Activated CD4-positive, alpha-beta T cell treated with anti-CD3 and anti-CD28 coated beads for 36 hours (primary cell): ENCODE measurements around the gene DENND4C. TPM values are rescaled to one million over a fixed set of nuclear protein-coding genes. Genes with fewer than 3 reads are reported as not detected.

Experiments used
- ATAC-seq: fragments of 200-7000 bp; cut with Tn5 transposase; one replicate; pipeline ENCODE4 v1.10.0; 2021; ENCODE audit warnings: mild to moderate bottlenecking, moderate library complexity
- CTCF ChIA-PET: fragments of 350-600 bp; sonication (Branson Sonifier 250); formaldehyde crosslinking; loops from one replicate; lab custom pipeline; 2021; ENCODE audit warnings: antibody characterized with exemption; lab: Charles Lee
- POLR2A ChIA-PET: fragments of 350-600 bp; sonication (Branson Sonifier 250); formaldehyde crosslinking; loops from one replicate; lab custom pipeline; 2021; ENCODE audit warnings: antibody characterized with exemption, inconsistent platforms; lab: Charles Lee
- DNase-seq: peaks from one replicate; pipeline ENCODE4 v3.0.0-alpha.2; 2020
- H3K27ac Mint-ChIP-seq: one replicate; pipeline ENCODE4 v1.8.0; 2021; ENCODE audit warnings: mixed read lengths
- H3K27me3 Mint-ChIP-seq: one replicate; pipeline ENCODE4 v1.8.0; 2021; ENCODE audit warnings: mixed read lengths
- H3K36me3 Mint-ChIP-seq: one replicate; pipeline ENCODE4 v1.8.0; 2021; ENCODE audit warnings: low read depth, mixed read lengths
- H3K4me1 Mint-ChIP-seq: one replicate; pipeline ENCODE4 v1.8.0; 2021; ENCODE audit warnings: mixed read lengths
- H3K4me3 Mint-ChIP-seq: one replicate; pipeline ENCODE4 v1.8.0; 2021; ENCODE audit warnings: mild to moderate bottlenecking, moderate library complexity, mixed read lengths
- H3K9me3 Mint-ChIP-seq: one replicate; pipeline ENCODE4 v1.8.0; 2021; ENCODE audit warnings: low read depth, mixed read lengths
- intact Hi-C, 2 experiments: fragments of 100-400 bp; cut with DNase I in 1 of 2; cut with micrococcal nuclease in 1 of 2; formaldehyde crosslinking; loops; one replicate each; pipeline versions ENCODE4 v1.14.2 to v1.15.1; 2022 to 2024; cut with DNase I, micrococcal nuclease
- total RNA-seq, 2 experiments: library from RNA; stranded (reverse); gene quantifications; one replicate each; pipeline ENCODE4 v1.2.3, GENCODE V29; 2021

Gene DENND4C
- total RNA-seq, 2 experiments from 2014 or later: 17.2 to 22.2 TPM

GRCh38 chr9:19224563-19224962 lies 5.9 kb upstream of the DENND4C start:
- Mint-ChIP-seq H3K27me3 (no peaks in the 10 kb centered on the region), H3K9me3 (no peaks in the 10 kb centered on the region), H3K4me1 (peaks cover 1% of the 10 kb centered on the region), H3K27ac (no peak overlapping the region), H3K4me3 (no peak overlapping the region), H3K36me3 (no peaks in the 10 kb centered on the region)
- ChIA-PET CTCF (interaction anchor here (0.6 kb wide), 1 partner anchor 122 kb away, joined by 3 read pairs; the partner anchor contains the start of gene HAUS6), POLR2A (no interaction called here)
- intact Hi-C loops: no loop called here
- DNase-seq: no peak
- no peak for ATAC-seq

- DNase-seq (peak; percentile 80), ATAC-seq (peak; percentile 60)
- ChIA-PET CTCF (interaction anchor here (0.7 to 1.1 kb wide), 4 partner anchors 12 to 56 kb away, joined by 3 to 5 read pairs (median 4); no protein-coding TSS in a partner anchor), POLR2A (interaction anchor here (0.8 kb wide), 1 partner anchor 180 kb away, joined by 3 read pairs; no protein-coding TSS in a partner anchor)
- no peaks in the 10 kb centered on the region for H3K9me3 Mint-ChIP-seq
- peaks cover 14% of the 10 kb centered on the region for H3K4me1 Mint-ChIP-seq
- peak overlapping the region; percentile 30 for H3K27ac Mint-ChIP-seq
- intact Hi-C loops: loop anchor here (1.0 to 10.0 kb wide), 11 partner anchors 45 to 765 kb away; partner anchors contain the start of genes HAUS6 (in 2 of the 2), RPS6 (in 2 of the 2), RRAGA (in 2 of the 2) and PLIN2 (in 1 of the 2)
- no peaks in the 10 kb centered on the region for H3K27me3 Mint-ChIP-seq
- H3K4me3 Mint-ChIP-seq: no peak overlapping the region
- no peaks in the 10 kb centered on the region for H3K36me3 Mint-ChIP-seq
Observed at GRCh38 chr9:19229595-19230354, 718 bp upstream of the DENND4C start.

- Mint-ChIP-seq H3K27me3 (no peaks in the 10 kb centered on the region), H3K4me3 (no peak overlapping the region), H3K36me3 (no peaks in the 10 kb centered on the region), H3K27ac (no peak overlapping the region), H3K4me1 (peaks cover 16% of the 10 kb centered on the region), H3K9me3 (no peaks in the 10 kb centered on the region)
- intact Hi-C loops: loop anchor here (1.0 to 10.0 kb wide), 6 partner anchors 149 to 763 kb away; partner anchors contain the start of genes RPS6 (in 1 of the 2) and RRAGA (in 1 of the 2)
- DNase-seq (peak; percentile 50), ATAC-seq (peak; percentile 16)
- POLR2A ChIA-PET: interaction anchor here (1.2 kb wide), 1 partner anchor 47 kb away, joined by 4 read pairs; no protein-coding TSS in a partner anchor
- CTCF ChIA-PET: interaction anchor here (1.0 to 2.7 kb wide), 5 partner anchors 10 to 105 kb away, joined by 3 to 11 read pairs (median 3); no protein-coding TSS in a partner anchor
Observed at GRCh38 chr9:19231126-19231903, 822 bp downstream of the DENND4C start.

GRCh38 chr9:19231904-19232822 lies 1.7 kb downstream of the DENND4C start:
- H3K27me3 Mint-ChIP-seq: no peaks in the 10 kb centered on the region
- H3K9me3 Mint-ChIP-seq: no peaks in the 10 kb centered on the region
- no peak for ATAC-seq
- peaks cover 22% of the 10 kb centered on the region for H3K4me1 Mint-ChIP-seq
- POLR2A ChIA-PET: interaction anchor here (0.6 to 1.8 kb wide), 4 partner anchors 10 to 176 kb away, joined by 3 to 15 read pairs (median 6); partner anchors contain the start of gene RPS6
- no peaks in the 10 kb centered on the region for H3K36me3 Mint-ChIP-seq
- no peak overlapping the region for H3K27ac Mint-ChIP-seq
- CTCF ChIA-PET: interaction anchor here (0.6 to 2.7 kb wide), 14 partner anchors 9 to 233 kb away, joined by 3 to 12 read pairs (median 4); partner anchors contain the start of gene RRAGA
- no peak overlapping the region for H3K4me3 Mint-ChIP-seq
- no peak for DNase-seq
- intact Hi-C loops: loop anchor here (1.0 to 10.0 kb wide), 9 partner anchors 71 to 763 kb away; partner anchors contain the start of genes RPS6 (in 1 of the 2) and RRAGA (in 1 of the 2)

GRCh38 chr9:19232823-19233194 lies 2.3 kb downstream of the DENND4C start:
- DNase-seq: no peak
- peak; percentile 45 for ATAC-seq

GRCh38 chr9:19233344-19233743 lies 2.9 kb downstream of the DENND4C start:
- CTCF ChIA-PET: interaction anchor here (0.7 to 2.7 kb wide), 14 partner anchors 8 to 232 kb away, joined by 3 to 12 read pairs (median 4); partner anchors contain the start of gene RRAGA
- Mint-ChIP-seq H3K9me3 (no peaks in the 10 kb centered on the region), H3K4me1 (peaks cover 22% of the 10 kb centered on the region), H3K36me3 (no peaks in the 10 kb centered on the region), H3K27ac (no peak overlapping the region), H3K27me3 (no peaks in the 10 kb centered on the region), H3K4me3 (no peak overlapping the region)
- intact Hi-C loops: loop anchor here (2.0 to 10.0 kb wide), 5 partner anchors 73 to 761 kb away; no protein-coding TSS in a partner anchor
- POLR2A ChIA-PET: interaction anchor here (0.6 to 1.8 kb wide), 6 partner anchors 9 to 1242 kb away, joined by 3 to 15 read pairs (median 6); partner anchors contain the start of gene RPS6
- DNase-seq: no peak
- ATAC-seq: no peak

More at GRCh38 chr9:19232823-19233194, 2.3 kb downstream of the DENND4C start:
- H3K4me3 Mint-ChIP-seq: no peak overlapping the region
- intact Hi-C loops: loop anchor here (2.0 to 10.0 kb wide), 5 partner anchors 72 to 762 kb away; no protein-coding TSS in a partner anchor
- H3K9me3 Mint-ChIP-seq: no peaks in the 10 kb centered on the region
- H3K4me1 Mint-ChIP-seq: peaks cover 22% of the 10 kb centered on the region
- ChIA-PET POLR2A (interaction anchor here (0.6 to 1.8 kb wide), 5 partner anchors 10 to 176 kb away, joined by 3 to 15 read pairs (median 5); partner anchors contain the start of gene RPS6), CTCF (interaction anchor here (0.6 to 2.7 kb wide), 15 partner anchors 9 to 232 kb away, joined by 3 to 12 read pairs (median 4); partner anchors contain the start of gene RRAGA)
- no peaks in the 10 kb centered on the region for H3K36me3 Mint-ChIP-seq
- no peak overlapping the region for H3K27ac Mint-ChIP-seq
- H3K27me3 Mint-ChIP-seq: no peaks in the 10 kb centered on the region

GRCh38 chr9:19239955-19240354 lies 9.5 kb downstream of the DENND4C start:
- no peak overlapping the region for H3K27ac Mint-ChIP-seq
- ChIA-PET CTCF (interaction anchor here (0.5 to 3.1 kb wide), 3 partner anchors 7 to 154 kb away, joined by 3 to 11 read pairs (median 3); no protein-coding TSS in a partner anchor), POLR2A (no interaction called here)
- DNase-seq: no peak
- ATAC-seq: no peak
- intact Hi-C loops: loop anchor here in 1 of 2 experiments (10.0 kb wide), 1 partner anchor 755 kb away; no protein-coding TSS in a partner anchor
- peaks cover 29% of the 10 kb centered on the region for H3K4me1 Mint-ChIP-seq
- H3K27me3 Mint-ChIP-seq: no peaks in the 10 kb centered on the region
- H3K36me3 Mint-ChIP-seq: peaks cover 3% of the 10 kb centered on the region
- H3K4me3 Mint-ChIP-seq: no peak overlapping the region
- no peaks in the 10 kb centered on the region for H3K9me3 Mint-ChIP-seq

- ChIA-PET CTCF (interaction anchor here (3.1 kb wide), 1 partner anchor 9 kb away, joined by 11 read pairs; no protein-coding TSS in a partner anchor), POLR2A (interaction anchor here (1.1 kb wide), 1 partner anchor 9 kb away, joined by 4 read pairs; no protein-coding TSS in a partner anchor)
- no peak for ATAC-seq
- Mint-ChIP-seq H3K9me3 (no peaks in the 10 kb centered on the region), H3K27ac (no peak overlapping the region), H3K27me3 (no peaks in the 10 kb centered on the region), H3K4me3 (no peak overlapping the region), H3K36me3 (peaks cover 9% of the 10 kb centered on the region), H3K4me1 (peaks cover 30% of the 10 kb centered on the region)
- intact Hi-C loops: loop anchor here in 1 of 2 experiments (2.0 kb wide), 1 partner anchor 31 kb away; no protein-coding TSS in a partner anchor
- no peak for DNase-seq
Observed at GRCh38 chr9:19241728-19242127, 11.2 kb downstream of the DENND4C start.

GRCh38 chr9:19243366-19244033 lies 13.0 kb downstream of the DENND4C start:
- H3K36me3 Mint-ChIP-seq: peaks cover 11% of the 10 kb centered on the region
- POLR2A ChIA-PET: no interaction called here
- H3K9me3 Mint-ChIP-seq: no peaks in the 10 kb centered on the region
- no peak overlapping the region for H3K4me3 Mint-ChIP-seq
- no peak for ATAC-seq
- no peaks in the 10 kb centered on the region for H3K27me3 Mint-ChIP-seq
- no peak overlapping the region for H3K27ac Mint-ChIP-seq
- DNase-seq: no peak
- CTCF ChIA-PET: interaction anchor here (3.1 kb wide), 1 partner anchor 11 kb away, joined by 11 read pairs; no protein-coding TSS in a partner anchor
- intact Hi-C loops: loop anchor here in 1 of 2 experiments (2.0 kb wide), 1 partner anchor 33 kb away; no protein-coding TSS in a partner anchor
- H3K4me1 Mint-ChIP-seq: peaks cover 40% of the 10 kb centered on the region
